PFSK-1 (cell line): ENCODE measurements around the gene EML3.

Experiments used
- FOXP2 ChIP-seq: optimal IDR thresholded peaks from 2 replicates; pipeline ENCODE3; 2011; ENCODE audit warnings: borderline replicate concordance, control low read depth, inconsistent platforms; ENCODE audit not compliant: insufficient read depth; ENCODE audit errors: extremely low read length, extremely low read depth
- POLR2AphosphoS5 ChIP-seq: IDR thresholded peaks from 2 replicates; pipeline ENCODE4 v1.6.1; 2012; ENCODE audit warnings: low read depth, mild to moderate bottlenecking, control low read depth, low read length, moderate library complexity
- SIN3A ChIP-seq: IDR thresholded peaks from 2 replicates; pipeline ENCODE4 v1.6.1; 2012; ENCODE audit warnings: mild to moderate bottlenecking, low read length, moderate library complexity, borderline replicate concordance; ENCODE audit not compliant: insufficient read depth
- TAF1 ChIP-seq: IDR thresholded peaks from 2 replicates; pipeline ENCODE4 v1.6.1; 2012; ENCODE audit warnings: low read length, control low read depth, borderline replicate concordance; ENCODE audit not compliant: insufficient read depth
- TF ChIP-seq, protein P1 (sequence below), 2 experiments: IDR thresholded peaks; 2 replicates each; pipeline versions ENCODE4 v1.6.1 to v1.8.0; 2011 to 2012; ENCODE audit warnings: low read depth in 2 of 2, low read length in 2 of 2, control low read depth in 1 of 2, inconsistent platforms in 1 of 2, mild to moderate bottlenecking in 1 of 2, moderate library complexity in 1 of 2; ENCODE audit not compliant: insufficient read depth in 1 of 2

Gene EML3

DNA sequence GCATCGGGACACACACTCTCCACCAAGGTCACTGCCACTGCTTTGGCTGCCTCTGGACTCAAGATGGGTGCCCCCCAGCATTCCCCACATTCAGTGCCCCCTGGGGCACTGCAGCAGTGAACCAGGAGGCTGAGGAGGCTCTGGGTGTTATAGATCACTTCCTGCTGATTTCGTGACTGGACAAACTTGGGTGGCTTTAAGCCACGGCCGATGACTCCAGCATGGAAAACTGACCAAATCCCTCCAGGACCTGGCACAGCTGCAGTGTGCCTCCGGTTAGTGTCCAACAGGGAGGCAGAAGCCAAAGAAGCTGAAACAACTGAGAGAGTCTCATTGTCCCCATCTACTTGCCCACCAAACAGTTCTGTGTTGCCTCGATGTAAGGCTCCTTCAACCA lies 35.0 kb upstream of the EML3 start:
- no peak for TF ChIP-seq SIN3A
- TF ChIP-seq FOXP2, result no peak
- no peak for TF ChIP-seq TAF1
- TF ChIP-seq POLR2AphosphoS5, result no peak
- TF ChIP-seq, protein P1, sequence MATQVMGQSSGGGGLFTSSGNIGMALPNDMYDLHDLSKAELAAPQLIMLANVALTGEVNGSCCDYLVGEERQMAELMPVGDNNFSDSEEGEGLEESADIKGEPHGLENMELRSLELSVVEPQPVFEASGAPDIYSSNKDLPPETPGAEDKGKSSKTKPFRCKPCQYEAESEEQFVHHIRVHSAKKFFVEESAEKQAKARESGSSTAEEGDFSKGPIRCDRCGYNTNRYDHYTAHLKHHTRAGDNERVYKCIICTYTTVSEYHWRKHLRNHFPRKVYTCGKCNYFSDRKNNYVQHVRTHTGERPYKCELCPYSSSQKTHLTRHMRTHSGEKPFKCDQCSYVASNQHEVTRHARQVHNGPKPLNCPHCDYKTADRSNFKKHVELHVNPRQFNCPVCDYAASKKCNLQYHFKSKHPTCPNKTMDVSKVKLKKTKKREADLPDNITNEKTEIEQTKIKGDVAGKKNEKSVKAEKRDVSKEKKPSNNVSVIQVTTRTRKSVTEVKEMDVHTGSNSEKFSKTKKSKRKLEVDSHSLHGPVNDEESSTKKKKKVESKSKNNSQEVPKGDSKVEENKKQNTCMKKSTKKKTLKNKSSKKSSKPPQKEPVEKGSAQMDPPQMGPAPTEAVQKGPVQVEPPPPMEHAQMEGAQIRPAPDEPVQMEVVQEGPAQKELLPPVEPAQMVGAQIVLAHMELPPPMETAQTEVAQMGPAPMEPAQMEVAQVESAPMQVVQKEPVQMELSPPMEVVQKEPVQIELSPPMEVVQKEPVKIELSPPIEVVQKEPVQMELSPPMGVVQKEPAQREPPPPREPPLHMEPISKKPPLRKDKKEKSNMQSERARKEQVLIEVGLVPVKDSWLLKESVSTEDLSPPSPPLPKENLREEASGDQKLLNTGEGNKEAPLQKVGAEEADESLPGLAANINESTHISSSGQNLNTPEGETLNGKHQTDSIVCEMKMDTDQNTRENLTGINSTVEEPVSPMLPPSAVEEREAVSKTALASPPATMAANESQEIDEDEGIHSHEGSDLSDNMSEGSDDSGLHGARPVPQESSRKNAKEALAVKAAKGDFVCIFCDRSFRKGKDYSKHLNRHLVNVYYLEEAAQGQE (IDR thresholded peaks at IDR 0.05; ENCODE audit: insufficient read depth in 1 of 2, low read depth in 2 of 2, low read length in 2 of 2), result no peak

DNA sequence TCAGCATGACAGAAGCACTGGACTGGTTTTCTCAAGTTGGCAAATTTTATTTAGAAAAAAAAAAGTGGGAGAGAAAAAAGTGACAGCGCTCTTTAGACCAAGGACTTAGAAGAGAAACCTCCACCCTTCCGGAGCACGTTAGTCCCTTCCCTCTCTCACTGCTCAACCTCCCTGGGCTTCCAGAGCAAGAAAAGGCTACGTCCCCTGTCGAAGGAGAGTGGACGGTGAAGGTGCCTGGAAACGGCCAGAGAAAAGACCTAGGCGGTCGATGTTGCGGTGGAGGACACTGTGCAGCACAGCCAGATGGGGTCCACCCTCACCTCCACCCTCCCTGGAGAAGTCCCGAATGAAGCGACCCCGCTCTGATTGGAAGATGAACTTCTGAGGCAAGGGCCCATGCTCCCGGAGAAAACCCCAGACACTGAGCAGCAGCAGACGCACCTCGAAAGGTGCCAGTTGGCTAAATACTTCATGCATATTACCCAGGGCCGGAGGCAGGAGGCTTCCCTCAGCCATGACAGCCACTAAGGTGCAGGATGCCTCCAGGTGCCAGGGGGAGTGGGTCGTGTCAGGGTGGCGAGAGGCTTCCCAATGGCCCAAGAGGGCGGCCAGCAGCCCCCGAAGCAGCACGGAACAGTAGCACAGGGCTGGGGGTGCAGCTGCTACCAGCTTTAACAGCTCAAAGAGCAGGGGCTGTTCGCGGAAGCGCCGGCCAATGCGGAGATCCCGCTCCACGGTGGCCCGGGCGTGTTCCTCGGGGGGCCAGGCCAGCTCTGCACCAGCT lies 34.4 kb upstream of the EML3 start:
- no peak for TF ChIP-seq FOXP2
- TF ChIP-seq SIN3A, result no peak
- TF ChIP-seq POLR2AphosphoS5, result no peak
- TF ChIP-seq TAF1, result no peak
- TF ChIP-seq, protein P1 (IDR thresholded peaks at IDR 0.05; ENCODE audit: insufficient read depth in 1 of 2, low read depth in 2 of 2, low read length in 2 of 2), result no peak

DNA sequence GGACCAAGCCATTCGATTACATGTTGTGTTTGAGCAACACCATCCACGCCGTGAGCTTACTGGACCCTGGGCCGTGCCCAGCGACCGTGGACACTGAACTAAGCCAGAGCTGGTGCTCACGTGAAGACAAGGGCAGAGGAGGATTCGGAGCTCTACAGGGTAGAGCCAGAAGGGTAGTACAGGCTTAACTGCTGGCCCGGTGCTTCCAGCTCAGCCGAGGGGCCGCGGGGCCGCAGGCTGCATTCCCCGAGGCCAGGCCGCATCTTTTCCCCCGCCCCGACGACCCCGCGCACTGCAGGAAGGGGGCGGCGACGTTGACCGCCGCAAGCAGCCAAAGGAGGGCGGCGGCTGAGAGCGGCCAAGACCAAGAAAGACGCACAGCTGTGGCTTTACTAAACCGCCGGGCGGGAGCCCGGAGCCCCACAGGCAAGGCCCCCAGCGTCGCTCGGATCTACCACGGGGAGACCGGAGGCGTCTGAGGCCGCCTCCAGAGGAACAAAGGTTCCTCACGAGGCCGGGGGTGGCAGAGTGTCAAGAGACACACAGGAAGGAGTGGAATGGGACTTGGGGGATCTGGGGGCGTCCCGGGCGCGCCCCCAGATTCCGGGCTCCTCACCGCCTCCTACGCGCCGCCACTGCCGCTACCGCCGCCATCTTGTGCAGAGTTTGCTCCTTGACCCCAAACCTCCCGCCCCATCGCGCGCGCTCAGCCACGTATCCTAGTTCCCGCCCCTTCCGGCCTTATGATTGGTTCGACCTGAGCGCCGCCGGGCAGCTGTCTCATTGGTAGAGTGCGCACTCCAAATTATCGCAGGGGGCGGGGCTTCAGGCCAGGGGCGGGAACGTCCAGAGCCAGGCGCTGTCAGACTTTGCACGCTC lies 33.6 kb upstream of the EML3 start, which contains the start of gene GANAB:
Gene GANAB, minus strand, starts transcription at position 668 of the 879 bp plus-strand sequence. Its CDS starts 14 bp downstream, at position 654.
- TF ChIP-seq FOXP2 (peak; percentile 51), TAF1 (peak; percentile 95), SIN3A (0 out of 2 replicates have a peak, but pooled peaks have one; percentile 41), POLR2AphosphoS5 (peak; percentile 98)
- TF ChIP-seq, protein P1 (IDR thresholded peaks at IDR 0.05; ENCODE audit: insufficient read depth in 1 of 2, low read depth in 2 of 2, low read length in 2 of 2), result peak in 1 of 2 experiments; percentile 29; a peak in 1 of 4 replicates

DNA sequence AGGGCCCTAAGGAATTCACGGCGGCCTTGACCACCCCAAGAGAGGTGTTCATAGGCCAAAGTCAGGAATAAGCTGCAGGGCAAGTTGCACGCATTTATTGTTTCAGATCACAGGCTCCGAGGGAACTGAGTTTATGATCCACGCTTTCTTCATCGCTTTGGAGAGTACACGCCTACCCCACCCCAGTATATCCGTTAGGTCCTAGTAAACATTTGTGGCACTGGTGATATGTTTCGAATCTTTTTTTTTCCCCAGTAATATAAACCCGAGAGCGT lies 33.0 kb upstream of the EML3 start:
- TF ChIP-seq POLR2AphosphoS5 (no peak), SIN3A (no peak; the same call in 1 of the 2 replicates)
- TF ChIP-seq, protein P1 (IDR thresholded peaks at IDR 0.05; ENCODE audit: insufficient read depth in 1 of 2, low read depth in 2 of 2, low read length in 2 of 2), result no peak
